GM19328 (cell line): ENCODE measurements around the gene CXCL9.
"Not testable (repeated sequence)": the region's sequence is repeated elsewhere in the genome, so short reads cannot be mapped to it uniquely, and the experiment has no call there.

Experiments used
- ATAC-seq: cut with Tn5 transposase; IDR thresholded peaks from one replicate; pipeline ENCODE4 v1.9.1; 2021; ENCODE audit warnings: mild to moderate bottlenecking, moderate library complexity; ENCODE audit not compliant: unreplicated experiment

The CXCL9 gene

DNA sequence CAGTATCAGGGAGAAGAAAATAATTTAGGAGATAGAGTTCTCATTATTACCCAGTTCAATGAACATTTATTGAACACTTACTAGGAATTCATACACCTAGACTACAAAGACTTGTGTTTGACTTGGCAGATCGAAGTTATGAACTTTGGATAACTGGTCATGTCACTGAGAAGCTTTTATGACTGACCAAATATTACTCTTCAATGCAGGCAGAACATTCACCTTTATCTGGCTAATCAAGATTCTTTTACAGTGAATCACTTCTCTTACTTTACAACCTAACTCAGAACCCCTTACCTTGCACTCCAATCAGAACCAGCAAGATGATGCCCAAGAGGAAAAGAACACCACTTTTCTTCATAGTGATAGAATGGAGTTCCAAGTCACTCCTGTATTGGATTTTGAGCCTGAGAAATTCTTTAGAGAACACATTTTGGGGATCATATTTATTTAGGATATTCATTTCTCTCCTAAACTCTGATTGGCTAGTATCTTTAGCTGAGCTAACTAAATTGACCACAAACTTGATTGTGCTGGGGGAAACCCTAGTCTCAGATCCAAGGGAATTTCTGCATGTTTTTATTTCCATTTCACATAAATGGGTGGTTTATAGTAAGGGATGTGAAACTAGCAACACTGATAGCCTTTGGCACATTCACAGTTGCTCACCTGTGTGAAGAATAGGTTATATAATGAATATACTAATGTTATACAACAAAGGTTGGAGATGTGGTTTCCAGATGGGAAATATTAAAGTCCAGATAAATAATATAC is at the start of gene CXCL9:
TSS of gene CXCL9 (minus strand) at position 421 of the 774 bp plus-strand sequence. CDS start at position 361, 60 bp downstream.
- ATAC-seq, result no peak

DNA sequence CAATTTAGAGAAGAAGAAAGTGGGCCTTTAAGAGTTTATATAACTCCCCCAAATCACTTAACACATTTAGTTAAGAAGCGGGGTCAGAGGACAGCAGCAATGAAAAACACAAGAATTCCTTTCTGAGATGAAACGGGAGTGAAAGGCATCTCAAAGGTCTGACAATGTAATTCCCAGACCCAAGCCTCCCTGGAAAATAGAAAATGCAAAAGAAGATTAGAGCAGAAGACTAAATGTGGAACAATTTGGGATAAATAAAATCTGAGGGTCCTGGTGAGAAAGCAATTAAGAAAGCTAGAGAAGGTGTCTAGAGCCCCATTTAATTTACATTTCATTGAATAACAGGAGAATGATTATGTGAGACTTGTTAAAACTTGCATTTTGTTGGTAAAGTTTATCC is 48.1 kb upstream of the CXCL9 start:
- no peak for ATAC-seq

DNA sequence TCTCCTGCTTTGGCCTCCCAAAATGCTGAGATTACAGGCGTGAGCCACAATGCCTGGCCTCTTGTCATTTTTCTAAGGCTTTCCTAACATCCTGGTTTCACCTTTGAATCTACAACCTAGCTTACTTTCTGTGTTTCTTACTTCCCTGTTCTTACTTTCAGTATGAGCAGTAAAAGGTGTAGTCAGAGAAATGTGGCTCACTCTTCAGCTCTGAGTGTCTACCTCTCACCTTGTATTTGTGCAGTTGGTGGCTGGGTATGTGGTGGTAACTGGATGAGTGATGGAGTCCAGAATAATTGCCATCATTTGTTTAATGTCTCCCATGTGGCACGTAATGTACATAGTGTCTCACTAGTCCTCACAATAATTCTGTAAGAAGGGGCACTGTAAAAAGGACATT is 47.7 kb upstream of the CXCL9 start:
- ATAC-seq, result peak; percentile 99

DNA sequence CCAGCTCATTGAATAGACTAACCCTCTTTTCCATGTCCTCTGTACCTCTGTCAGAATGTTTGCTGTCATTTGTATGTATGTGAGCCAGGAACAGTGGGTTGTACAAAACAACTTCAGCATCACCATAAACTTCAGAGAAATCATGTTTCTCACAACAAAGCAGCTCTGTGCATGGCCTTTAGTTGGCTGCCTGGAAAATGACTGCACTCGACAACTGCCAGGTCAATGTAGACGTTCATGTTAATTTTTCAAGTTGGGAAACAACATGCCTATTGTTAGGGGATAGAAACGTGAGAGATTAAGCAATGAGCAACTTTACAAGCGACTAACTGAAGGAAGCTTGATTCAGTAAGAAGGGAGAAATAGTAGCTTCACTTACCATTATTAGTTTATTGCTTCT is 46.4 kb upstream of the CXCL9 start:
- no peak for ATAC-seq

DNA sequence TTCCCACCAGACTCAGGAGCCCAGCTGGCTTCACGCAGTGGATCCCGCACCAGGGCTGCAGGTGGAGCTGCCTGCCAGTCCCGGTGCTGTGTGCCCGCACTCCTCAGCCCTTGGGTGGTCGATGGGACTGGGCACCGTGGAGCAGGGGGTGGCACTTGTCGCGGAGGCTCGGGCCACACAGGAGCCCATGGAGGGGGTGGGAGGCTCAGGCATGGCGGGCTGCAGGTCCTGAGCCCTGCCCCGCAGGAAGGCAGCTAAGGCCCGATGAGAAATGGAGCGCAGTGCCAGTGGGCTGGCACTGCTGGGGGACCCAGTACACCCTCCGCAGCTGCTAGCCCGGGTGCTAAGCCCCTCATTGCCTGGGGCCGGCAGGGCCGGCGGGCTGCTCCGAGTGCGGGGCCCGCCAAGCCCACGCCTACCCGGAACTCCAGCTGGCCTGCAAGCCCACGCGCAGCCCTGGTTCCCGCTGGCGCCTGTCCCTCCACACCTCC is 43.3 kb upstream of the CXCL9 start:
- not testable (repeated sequence) for ATAC-seq

DNA sequence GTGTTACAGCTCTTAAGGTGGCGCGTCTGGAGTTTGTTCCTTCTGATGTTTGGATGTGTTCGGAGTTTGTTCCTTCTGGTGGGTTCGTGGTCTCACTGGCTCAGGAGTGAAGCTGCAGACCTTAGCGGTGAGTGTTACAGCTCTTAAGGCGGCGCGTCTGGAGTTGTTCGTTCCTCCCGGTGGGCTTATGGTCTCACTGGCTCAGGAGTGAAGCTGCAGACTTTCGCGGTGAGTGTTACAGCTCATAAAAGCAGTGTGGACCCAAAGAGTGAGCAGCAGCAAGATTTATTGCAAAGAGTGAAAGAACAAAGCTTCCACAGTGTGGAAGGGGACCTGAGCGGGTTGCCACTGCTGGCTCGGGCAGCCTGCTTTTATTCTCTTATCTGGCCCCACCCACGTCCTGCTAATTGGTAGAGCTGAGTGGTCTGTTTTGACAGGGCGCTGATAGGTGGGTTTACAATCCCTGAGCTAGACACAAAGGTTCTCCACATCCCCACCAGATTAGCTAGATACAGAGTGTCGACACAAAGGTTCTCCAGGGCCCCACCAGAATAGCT is 42.6 kb upstream of the CXCL9 start:
- not testable (repeated sequence) for ATAC-seq

DNA sequence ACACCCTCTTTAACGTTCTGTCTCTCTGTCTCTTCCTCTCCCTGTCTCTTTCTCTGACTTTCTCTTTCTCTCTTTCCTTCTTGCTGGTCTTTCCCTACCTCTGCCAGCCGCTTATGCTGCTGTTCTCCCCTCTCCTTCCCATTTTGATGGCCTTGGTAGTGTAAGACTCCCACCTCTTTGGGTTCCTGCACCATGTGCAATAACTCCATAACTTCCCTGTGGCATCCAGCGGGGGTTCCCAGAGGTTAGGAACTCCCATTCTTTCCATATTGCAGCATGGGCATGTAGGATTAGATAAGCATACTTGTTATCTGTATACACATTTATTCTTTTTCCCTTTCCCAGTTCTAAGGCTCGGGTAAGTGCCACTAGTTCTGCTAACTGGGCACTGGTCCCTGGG is 37.4 kb upstream of the CXCL9 start:
- ATAC-seq, result not testable (repeated sequence)

DNA sequence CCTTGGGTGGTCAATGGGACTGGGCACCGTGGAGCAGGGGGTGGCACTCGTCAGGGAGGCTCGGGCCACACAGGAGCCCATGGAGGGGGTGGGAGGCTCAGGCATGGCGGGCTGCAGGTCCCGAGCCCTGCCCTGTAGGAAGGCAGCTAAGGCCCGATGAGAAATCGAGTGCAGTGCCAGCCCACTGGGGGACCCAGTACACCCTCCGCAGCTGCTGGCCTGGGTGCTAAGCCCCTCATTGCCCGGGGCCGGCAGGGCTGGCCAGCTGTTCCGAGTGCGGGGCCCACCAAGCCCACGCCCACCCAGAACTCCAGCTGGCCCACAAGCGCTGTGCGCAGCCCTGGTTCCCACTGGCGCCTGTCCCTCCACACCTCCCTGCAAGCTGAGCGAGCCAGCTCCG is 36.0 kb upstream of the CXCL9 start:
- ATAC-seq, result not testable (repeated sequence)

DNA sequence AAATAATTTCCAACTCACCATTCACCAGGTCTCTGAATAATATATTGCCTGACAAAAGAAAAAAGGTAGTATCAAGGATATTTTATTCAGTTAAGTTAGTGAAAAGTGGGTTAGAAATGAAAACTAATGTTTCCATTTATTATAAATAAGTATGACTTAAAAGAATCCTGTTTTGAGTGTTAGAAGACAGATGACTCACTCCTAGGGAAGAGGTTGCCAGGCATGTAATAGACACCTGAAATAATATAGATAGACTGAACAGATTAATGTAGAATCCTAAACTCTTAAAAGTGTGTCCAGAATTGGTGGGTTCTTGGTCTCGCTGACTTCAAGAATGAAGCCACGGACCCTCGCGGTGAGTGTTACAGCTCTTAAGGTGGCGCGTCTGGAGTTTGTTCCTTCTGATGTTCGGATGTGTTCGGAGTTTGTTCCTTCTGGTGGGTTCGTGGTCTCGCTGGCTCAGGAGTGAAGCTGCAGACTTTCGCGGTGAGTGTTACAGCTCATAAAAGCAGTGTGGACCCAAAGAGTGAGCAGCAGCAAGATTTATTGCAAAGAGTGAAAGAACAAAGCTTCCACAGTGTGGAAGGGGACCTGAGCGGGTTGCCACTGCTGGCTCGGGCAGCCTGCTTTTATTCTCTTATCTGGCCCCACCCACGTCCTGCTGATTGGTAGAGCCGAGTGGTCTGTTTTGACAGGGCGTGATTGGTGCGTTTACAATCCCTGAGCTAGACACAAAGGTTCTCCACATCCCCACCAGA is 35.1 kb upstream of the CXCL9 start:
- ATAC-seq, result not testable (repeated sequence)

DNA sequence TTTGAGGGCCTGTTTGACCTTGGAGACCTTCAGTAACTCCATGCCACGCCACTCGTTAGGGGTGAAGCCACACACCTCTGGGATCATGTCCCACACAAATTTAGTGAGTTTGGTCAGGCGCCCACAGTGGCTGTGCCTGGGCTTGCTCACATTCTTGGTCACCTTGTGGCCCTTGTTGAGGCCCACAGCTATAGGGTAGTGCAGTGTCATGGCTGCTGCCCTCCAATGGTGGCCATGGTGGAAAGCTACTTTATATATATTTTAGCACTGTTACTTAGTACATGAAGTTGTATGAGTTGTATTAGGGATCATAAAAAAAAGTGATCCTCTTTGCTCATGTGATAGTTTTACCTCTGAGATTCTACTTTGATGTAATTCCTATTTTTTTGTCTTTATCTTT is 29.5 kb upstream of the CXCL9 start:
- no peak for ATAC-seq

DNA sequence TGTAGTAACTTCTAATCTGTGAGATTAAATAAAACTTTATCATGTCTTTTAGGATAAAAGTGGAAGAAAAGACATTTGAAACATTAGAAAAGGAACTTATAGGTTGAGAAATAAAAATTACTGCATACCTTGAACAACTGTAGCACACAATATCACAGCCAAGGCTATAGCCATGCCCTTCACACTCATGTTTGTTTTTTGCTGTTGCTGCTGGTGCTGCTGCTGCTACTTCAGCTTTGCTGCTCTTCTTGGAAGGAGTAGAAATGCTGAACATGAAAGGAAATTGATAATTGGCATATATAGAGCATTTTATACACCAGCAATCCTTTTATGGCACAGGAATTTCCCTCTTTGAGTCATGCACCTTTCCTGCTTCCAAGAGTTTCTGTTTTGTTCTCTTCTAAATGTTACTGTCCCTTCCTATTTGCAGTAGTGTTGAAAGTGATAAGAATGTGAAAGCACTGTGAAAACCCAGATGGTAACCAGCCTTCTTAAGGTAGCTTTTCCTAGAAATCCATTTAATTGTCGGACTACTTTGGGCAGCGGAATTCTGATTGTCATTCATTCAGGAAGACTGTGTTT is 28.6 kb upstream of the CXCL9 start, which contains the start of gene CXCL11:
TSS of gene CXCL11 (minus strand) at position 272 of the 582 bp plus-strand sequence. CDS start at position 189, 83 bp downstream.
- no peak for ATAC-seq

DNA sequence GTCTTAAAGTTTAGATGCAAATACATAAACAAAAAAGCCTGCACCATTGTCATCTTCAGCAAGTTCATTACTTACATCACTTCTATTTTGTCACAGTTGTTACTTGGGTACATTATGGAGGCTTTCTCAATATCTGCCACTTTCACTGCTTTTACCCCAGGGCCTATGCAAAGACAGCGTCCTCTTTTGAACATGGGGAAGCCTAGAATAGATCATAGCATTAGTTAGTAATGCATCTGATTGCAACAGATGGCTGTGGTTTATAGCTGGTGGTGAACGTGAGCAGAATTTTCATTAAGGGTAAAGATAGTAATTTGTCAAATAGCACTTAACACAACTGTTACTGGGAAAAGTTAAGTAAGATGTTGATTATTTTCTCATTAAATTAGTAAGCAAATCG is 27.8 kb upstream of the CXCL9 start:
- ATAC-seq, result no peak

DNA sequence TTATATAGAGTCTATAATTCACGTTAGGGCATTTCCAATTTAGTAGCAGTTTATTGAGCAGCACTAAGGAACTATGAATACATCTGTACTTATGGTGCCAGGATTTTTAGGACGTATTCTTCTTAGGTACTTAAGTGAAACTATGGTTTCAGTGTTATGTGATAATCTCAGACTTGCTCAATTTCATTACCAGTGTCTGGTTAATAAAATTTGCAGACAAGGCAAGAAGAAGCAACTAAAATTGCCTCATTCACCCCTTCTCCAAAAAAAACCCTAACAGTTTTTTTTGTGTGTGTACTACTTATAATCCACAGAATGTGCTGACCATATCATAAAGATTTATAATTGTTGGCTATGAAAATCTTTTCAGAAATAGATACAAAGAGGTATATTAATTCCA is 22.0 kb upstream of the CXCL9 start:
- no peak for ATAC-seq

DNA sequence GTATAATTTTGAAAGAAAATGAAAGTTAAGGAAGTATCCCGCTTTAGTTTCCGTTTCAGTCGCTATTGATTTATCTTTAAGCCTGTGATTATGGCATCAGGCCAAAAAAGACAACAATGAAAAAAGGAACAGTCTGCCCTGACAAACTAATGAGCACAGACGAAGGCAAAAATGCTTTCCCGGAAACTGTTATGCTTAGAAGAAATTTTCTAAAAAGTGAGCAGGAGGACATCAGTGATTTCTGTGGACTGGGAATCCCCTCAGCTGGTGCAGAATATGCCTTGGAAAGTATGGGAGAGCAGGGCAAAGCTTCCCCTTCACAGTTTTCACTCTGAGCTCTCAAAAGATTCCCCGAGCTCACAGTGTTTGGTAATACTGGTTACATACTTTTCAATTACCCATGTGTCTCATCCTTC is 21.0 kb upstream of the CXCL9 start:
- no peak for ATAC-seq

DNA sequence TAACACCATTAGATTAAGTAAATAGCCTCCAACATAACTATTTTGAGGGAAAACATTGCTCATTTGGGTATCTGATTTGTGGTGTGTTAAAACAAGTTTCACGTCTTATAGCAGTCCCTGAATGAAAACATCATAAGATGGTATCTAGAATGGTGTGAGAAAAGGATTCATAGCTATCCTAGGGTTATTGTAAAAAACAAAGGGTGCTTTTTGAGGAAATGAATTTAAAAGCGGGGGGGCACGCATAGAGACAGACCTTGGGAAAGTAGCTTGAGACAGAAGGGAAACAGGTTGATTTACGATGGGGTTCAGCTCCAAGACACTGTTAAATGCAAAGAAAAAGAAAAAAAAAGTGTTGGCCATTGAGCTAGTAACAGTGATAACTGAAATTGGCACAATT is 16.8 kb upstream of the CXCL9 start:
- ATAC-seq, result no peak

DNA sequence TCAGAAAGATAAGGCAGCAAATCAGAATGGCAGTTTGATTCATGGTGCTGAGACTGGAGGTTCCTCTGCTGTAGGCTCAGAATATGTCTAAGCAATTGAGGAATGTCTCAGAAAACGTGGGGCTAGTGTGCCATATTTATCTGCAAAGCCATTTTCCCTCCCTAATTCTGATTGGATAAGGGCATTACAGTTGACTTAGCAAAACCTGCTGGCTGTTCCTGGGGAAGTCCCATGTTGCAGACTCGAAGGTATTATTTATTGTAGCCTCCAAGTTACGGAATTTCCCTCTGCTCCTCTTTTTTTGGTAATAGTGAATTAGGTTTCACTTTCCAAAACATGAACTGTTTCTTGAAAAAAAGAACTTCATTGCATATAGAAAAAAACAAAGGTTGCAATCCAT is 16.1 kb upstream of the CXCL9 start, which contains the start of gene CXCL10:
TSS of gene CXCL10 (minus strand) at position 109 of the 400 bp plus-strand sequence. CDS start at position 43, 66 bp downstream.
- ATAC-seq, result no peak

DNA sequence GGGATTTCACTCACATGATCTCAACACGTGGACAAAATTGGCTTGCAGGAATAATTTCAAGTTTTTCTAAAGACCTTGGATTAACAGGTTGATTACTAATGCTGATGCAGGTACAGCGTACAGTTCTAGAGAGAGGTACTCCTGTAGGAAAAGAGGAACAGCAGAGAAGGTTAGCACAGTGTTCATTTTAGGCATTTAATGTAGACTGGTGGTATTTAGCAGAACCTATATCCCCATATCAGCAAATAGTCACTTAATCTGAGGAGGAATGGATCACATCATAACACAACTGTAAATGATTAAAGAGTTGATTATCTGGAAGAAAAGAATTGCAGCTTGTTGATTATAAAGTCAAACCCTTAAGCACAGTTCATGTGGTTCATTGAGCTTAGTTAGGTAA is 15.4 kb upstream of the CXCL9 start:
- ATAC-seq, result no peak

DNA sequence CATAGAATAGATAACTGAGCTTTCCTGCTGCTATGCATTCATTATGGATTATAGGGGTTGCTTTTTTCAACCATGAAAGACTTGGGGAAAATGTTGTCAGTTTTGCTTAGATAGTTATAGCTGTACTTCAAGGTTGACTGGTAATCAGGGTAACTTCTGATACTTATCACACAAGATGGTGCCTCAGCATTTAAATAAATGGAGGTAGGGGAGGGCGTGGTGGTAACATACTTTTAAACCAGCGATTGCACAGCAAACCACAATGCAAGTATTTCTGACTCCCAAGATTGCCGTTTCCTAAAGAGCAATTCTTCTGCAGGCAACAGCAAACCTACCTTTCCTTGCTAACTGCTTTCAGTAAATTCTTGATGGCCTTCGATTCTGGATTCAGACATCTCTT is 14.7 kb upstream of the CXCL9 start:
- no peak for ATAC-seq

DNA sequence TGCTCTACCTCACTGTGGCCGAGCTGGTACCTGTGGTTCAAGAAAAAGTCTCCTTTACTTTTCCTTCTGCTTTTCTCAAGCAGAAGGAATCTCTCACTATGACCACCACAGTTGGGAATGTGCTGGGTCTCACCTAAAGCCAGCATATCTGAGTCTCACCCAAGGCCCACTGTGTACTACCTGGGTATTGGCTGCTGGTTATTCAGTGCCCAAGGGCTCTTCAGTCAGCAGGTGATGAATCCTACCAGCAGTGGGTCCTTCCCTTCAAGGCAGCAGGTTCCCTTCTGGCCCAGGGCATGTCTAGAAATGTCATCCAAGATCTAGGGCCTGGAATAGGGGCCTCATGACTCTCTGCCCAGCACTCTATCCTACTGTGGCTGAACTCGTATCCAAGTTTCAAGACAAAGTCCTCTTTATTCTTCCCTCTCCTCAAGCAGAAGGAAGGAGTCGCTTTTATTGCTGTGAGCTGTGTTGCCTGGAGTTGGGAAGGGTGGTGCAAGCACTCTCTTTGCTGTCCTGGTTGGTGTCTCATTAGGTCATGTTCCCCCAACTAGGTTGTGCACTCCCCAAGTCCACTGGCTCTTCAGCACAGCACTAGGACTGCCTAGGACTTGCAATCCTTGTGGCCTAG is 9.9 kb upstream of the CXCL9 start:
- no peak for ATAC-seq

DNA sequence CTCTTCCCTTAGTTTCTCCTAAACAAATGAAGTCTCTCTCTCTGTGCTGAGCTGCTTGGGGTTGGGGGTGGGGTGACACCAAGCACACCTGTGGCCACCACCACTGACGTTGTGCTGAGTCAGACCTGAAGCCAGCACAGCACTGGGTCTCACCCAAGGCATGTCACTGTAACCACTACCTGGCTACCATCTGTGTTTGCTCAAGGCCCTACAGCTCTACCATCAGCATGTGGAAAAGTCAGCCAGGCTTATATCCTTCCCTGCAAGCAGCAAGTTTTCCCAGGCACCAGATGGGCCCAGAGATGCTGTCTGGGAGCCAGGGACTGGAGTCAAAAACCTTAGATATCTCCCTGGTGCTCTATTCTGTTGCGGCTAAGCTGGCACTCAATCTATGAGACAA is 9.1 kb upstream of the CXCL9 start:
- ATAC-seq, result peak; percentile 57

DNA sequence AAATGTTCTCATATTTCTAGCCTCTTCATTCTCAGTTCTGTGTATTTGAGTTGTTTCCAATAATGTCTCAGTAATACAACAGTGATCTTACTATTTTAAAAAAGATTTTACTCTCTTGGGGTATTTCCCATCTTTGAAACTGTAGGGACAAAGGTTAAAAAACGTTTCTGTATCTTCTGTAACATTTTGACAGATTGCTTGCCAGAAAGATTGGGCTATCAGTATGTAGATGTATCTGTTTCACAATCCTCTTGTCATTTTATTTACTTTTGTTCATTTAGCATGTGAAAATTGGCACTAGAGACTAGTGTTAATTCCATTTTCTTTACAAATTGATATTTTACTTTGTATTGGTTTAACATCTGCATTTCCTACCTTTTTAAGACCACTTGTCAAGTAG is 6.2 kb upstream of the CXCL9 start:
- no peak for ATAC-seq
